ENCODE measurements around the gene SFMBT1. TPM values are rescaled to one million over a fixed set of nuclear protein-coding genes. Genes with fewer than 3 reads are reported as not detected.

SFMBT1 gene
- total and polyA plus RNA-seq, 2 of the 8 experiments (the other 6 are each of a cell fraction or from before 2014, with no cell fraction given) = 8.1 to 16.8 TPM

- POLR2A ChIA-PET (ENCODE audit: partially characterized antibody) = interaction anchor here (5.0 kb wide), 1 partner anchor 9 kb away, joined by 25 read pairs; no protein-coding TSS in a partner anchor
- TF ChIP-seq SP2 (IDR thresholded peaks at IDR 0.05; ENCODE audit: low read length) (no peak), POU5F1 (IDR thresholded peaks at IDR 0.05; ENCODE audit: low read depth, low read length) (no peak), KDM5A (IDR thresholded peaks at IDR 0.05; ENCODE audit: low read length) (no peak), JUND (IDR thresholded peaks at IDR 0.05; ENCODE audit: low read length) (no peak), KDM4A (IDR thresholded peaks at IDR 0.05; ENCODE audit: low read depth, low read length, severe bottlenecking) (no peak), RFX5 (IDR thresholded peaks at IDR 0.05; ENCODE audit: borderline replicate concordance, low read depth, low read length) (no peak), SP1 (IDR thresholded peaks at IDR 0.05; ENCODE audit: low read depth, low read length) (no peak), SP4 (IDR thresholded peaks at IDR 0.05; ENCODE audit: low read length) (no peak), HDAC2 (IDR thresholded peaks at IDR 0.05; ENCODE audit: borderline replicate concordance in 1 of 2, low read depth in 2 of 2, low read length in 2 of 2) (no peak), CTCF (IDR thresholded peaks at IDR 0.05; ENCODE audit: control extremely low read depth in 1 of 3, insufficient read depth in 1 of 3, low read depth in 1 of 3, low read length in 3 of 3) (no peak), GABPA (IDR thresholded peaks at IDR 0.05; ENCODE audit: borderline replicate concordance, insufficient read depth, low read length) (no peak), TAF1 (IDR thresholded peaks at IDR 0.05; ENCODE audit: low read depth, low read length) (no peak)
Observed at GRCh38 chr3:53081318-53081717, 35.4 kb upstream of the SFMBT1 start.

More at GRCh38 chr3:53081318-53081717, 35.4 kb upstream of the SFMBT1 start:
- Histone ChIP-seq H3K4ac (replicated peaks; ENCODE audit: insufficient read length, low read depth, low read length) (no peak overlapping the region), H2BK12ac (ENCODE audit: low read depth, low read length) (no peak overlapping the region), H3K9me3 (ENCODE audit: insufficient read depth in 2 of 2, low read depth in 1 of 2, low read length in 1 of 2) (no peaks in the 10 kb centered on the region), H3K4me3 (ENCODE audit: extremely low read depth in 1 of 4, insufficient read depth in 2 of 4, low read depth in 3 of 4, low read length in 4 of 4) (no peak overlapping the region), H3K14ac (ENCODE audit: insufficient read length) (no peak overlapping the region), H2BK5ac (ENCODE audit: low read depth, low read length) (no peak overlapping the region), H3K36me3 (ENCODE audit: control insufficient read depth in 2 of 4, insufficient read depth in 4 of 4, low read length in 3 of 4) (no peaks in the 10 kb centered on the region), H4K8ac (ENCODE audit: extremely low read depth, insufficient read depth, low read length) (no peak overlapping the region), H3K4me2 (ENCODE audit: insufficient read depth in 1 of 2, low read depth in 2 of 2, low read length in 2 of 2) (no peak overlapping the region), H3K27me3 (replicated peaks in 1 of 4; ENCODE audit: control insufficient read depth in 3 of 4, extremely low read depth in 1 of 4, insufficient read depth in 3 of 4, low read length in 3 of 4) (no peaks in the 10 kb centered on the region), H2BK15ac (ENCODE audit: low read length) (no peak overlapping the region; the same call in 1 of the 2 replicates), H3K79me2 (ENCODE audit: control insufficient read depth in 1 of 2, insufficient read depth in 2 of 2, low read length in 2 of 2) (no peaks in the 10 kb centered on the region), H3K23me2 (ENCODE audit: low read depth, low read length) (no peaks in the 10 kb centered on the region), H3K27ac (ENCODE audit: low read depth, low read length) (no peak overlapping the region), H4K20me1 (replicated peaks in 1 of 2; ENCODE audit: control insufficient read depth in 1 of 2, insufficient read depth in 2 of 2, low read length in 2 of 2) (no peaks in the 10 kb centered on the region), H3K4me1 (replicated peaks in 1 of 4; ENCODE audit: control insufficient read depth in 3 of 4, insufficient read depth in 4 of 4, low read length in 3 of 4) (no peaks in the 10 kb centered on the region), H3K18ac (ENCODE audit: extremely low read depth, low read length) (no peak overlapping the region), H2AFZ (ENCODE audit: low read length) (no peak overlapping the region), H3K79me1 (ENCODE audit: low read depth, low read length) (no peaks in the 10 kb centered on the region), H3K23ac (ENCODE audit: insufficient read length) (no peak overlapping the region), H4K91ac (replicated peaks; ENCODE audit: insufficient read length, low read length) (no peak overlapping the region), H2AK5ac (ENCODE audit: low read depth, low read length) (no peak overlapping the region), H3K9ac (replicated peaks in 1 of 4; ENCODE audit: extremely low read depth in 1 of 4, low read depth in 3 of 4, low read length in 3 of 4) (no peak overlapping the region), H3K56ac (replicated peaks; ENCODE audit: insufficient read length, low read depth, low read length) (no peak overlapping the region), H4K5ac (ENCODE audit: insufficient read length, low read depth, low read length) (no peak overlapping the region), H2BK120ac (replicated peaks; ENCODE audit: low read depth, low read length) (no peak overlapping the region), H2BK20ac (ENCODE audit: low read length) (no peak overlapping the region)
- 94% methylated on average over 5 of the region's 5 CpGs; no CpG with 5 or more reads in 1 of the 2 experiments for WGBS, 2 experiments (ENCODE audit: extremely low coverage in 1 of 2, insufficient coverage in 1 of 2, insufficient read length in 1 of 2, insufficient replicate concordance in 2 of 2, low coverage in 1 of 2, low lambda C conversion rate in 2 of 2, missing lambda C conversion rate in 1 of 2)
- FAIRE-seq = no peak
- no peak for DNase-seq (ENCODE audit: low read depth in 1 of 2, low spot score in 2 of 2)
- CTCF ChIA-PET (ENCODE audit: partially characterized antibody) = interaction anchor here (1.3 to 2.1 kb wide), 2 partner anchors 11 to 233 kb away, joined by 4 to 6 read pairs; no protein-coding TSS in a partner anchor
